Osteocyte (in vitro differentiated cells): Measurements from ENCODE around the gene AREL1. TPM values are rescaled to one million over a fixed set of nuclear protein-coding genes. Genes with fewer than 3 reads are reported as not detected.
A peak's percentile ranks its signal among the peaks of the same experiment; 100 is the strongest.

Experiments used
- DNase-seq: peaks from one replicate; pipeline ENCODE4 v3.0.0; 2021; ENCODE audit warnings: mixed read lengths; ENCODE audit not compliant: unreplicated experiment; ENCODE audit errors: extremely low spot score
- H3K27ac Mint-ChIP-seq: one replicate; pipeline ENCODE4 v1.8.0; 2021; ENCODE audit warnings: mild to moderate bottlenecking, mixed read lengths; ENCODE audit not compliant: unreplicated experiment
- H3K27me3 Mint-ChIP-seq: one replicate; pipeline ENCODE4 v1.8.0; 2021; ENCODE audit warnings: mixed read lengths; ENCODE audit not compliant: unreplicated experiment
- H3K36me3 Mint-ChIP-seq: one replicate; pipeline ENCODE4 v1.8.0; 2021; ENCODE audit warnings: mixed read lengths; ENCODE audit not compliant: unreplicated experiment
- H3K4me1 Mint-ChIP-seq: one replicate; pipeline ENCODE4 v1.8.0; 2021; ENCODE audit warnings: mixed read lengths; ENCODE audit not compliant: unreplicated experiment
- H3K4me3 Mint-ChIP-seq: one replicate; pipeline ENCODE4 v1.8.0; 2021; ENCODE audit warnings: mild to moderate bottlenecking, moderate library complexity, mixed read lengths; ENCODE audit not compliant: unreplicated experiment
- H3K9me3 Mint-ChIP-seq: one replicate; pipeline ENCODE4 v1.8.0; 2021; ENCODE audit warnings: mixed read lengths; ENCODE audit not compliant: unreplicated experiment
- total RNA-seq: library from RNA; stranded (reverse); gene quantifications from 2 replicates; pipeline ENCODE4 v1.2.1, GENCODE V29; 2021
- TF ChIP-seq, protein P1 (sequence below): fragments of 200-600 bp; sonication (generic); IDR thresholded peaks from 2 replicates; pipeline ENCODE4 v1.5.0; 2021; ENCODE audit warnings: antibody characterized with exemption, mild to moderate bottlenecking, moderate library complexity

Gene AREL1
- total RNA-seq, 1 donor from 2014 or later, result 45.6 TPM

GRCh38 chr14:74638066-74638465 lies 74.8 kb downstream of the AREL1 start:
- Mint-ChIP-seq H3K27ac (peak overlapping the region; percentile 27), H3K4me3 (no peak overlapping the region), H3K36me3 (no peaks in the 10 kb centered on the region), H3K27me3 (no peaks in the 10 kb centered on the region), H3K9me3 (no peaks in the 10 kb centered on the region), H3K4me1 (peaks cover 43% of the 10 kb centered on the region)
- TF ChIP-seq, protein P1, sequence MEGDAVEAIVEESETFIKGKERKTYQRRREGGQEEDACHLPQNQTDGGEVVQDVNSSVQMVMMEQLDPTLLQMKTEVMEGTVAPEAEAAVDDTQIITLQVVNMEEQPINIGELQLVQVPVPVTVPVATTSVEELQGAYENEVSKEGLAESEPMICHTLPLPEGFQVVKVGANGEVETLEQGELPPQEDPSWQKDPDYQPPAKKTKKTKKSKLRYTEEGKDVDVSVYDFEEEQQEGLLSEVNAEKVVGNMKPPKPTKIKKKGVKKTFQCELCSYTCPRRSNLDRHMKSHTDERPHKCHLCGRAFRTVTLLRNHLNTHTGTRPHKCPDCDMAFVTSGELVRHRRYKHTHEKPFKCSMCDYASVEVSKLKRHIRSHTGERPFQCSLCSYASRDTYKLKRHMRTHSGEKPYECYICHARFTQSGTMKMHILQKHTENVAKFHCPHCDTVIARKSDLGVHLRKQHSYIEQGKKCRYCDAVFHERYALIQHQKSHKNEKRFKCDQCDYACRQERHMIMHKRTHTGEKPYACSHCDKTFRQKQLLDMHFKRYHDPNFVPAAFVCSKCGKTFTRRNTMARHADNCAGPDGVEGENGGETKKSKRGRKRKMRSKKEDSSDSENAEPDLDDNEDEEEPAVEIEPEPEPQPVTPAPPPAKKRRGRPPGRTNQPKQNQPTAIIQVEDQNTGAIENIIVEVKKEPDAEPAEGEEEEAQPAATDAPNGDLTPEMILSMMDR, result no peak
- no peak for DNase-seq

DNA sequence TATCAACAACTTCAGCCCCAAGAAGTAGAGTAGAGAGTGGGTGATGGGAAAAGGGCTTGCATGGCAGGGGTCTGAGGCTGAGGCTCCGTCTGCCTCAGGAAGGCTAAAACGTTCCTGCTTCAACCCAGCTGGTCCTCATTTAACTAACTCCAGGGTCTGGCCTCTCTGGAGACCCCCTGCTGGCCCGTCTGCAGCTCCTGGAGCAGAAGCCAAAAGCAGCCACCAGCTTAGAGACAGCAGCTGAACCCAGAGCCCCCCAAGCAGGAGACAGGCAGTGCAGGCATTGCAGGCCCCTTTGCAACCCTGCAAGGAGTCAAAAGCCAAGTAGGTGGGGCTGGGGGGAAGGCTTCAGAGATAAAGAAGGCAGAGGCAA lies 75.7 kb downstream of the AREL1 start:
- Mint-ChIP-seq H3K4me1 (peaks cover 47% of the 10 kb centered on the region), H3K9me3 (no peaks in the 10 kb centered on the region), H3K4me3 (no peak overlapping the region), H3K27me3 (no peaks in the 10 kb centered on the region), H3K27ac (peak overlapping the region; percentile 46), H3K36me3 (no peaks in the 10 kb centered on the region)
- DNase-seq, result no peak
- TF ChIP-seq, protein P1, result no peak

GRCh38 chr14:74636424-74637177 lies 76.3 kb downstream of the AREL1 start:
- TF ChIP-seq, protein P1, result no peak
- Mint-ChIP-seq H3K27me3 (no peaks in the 10 kb centered on the region), H3K4me3 (no peak overlapping the region), H3K4me1 (peaks cover 44% of the 10 kb centered on the region), H3K36me3 (no peaks in the 10 kb centered on the region), H3K27ac (peak overlapping the region; percentile 46), H3K9me3 (no peaks in the 10 kb centered on the region)
- DNase-seq, result no peak

DNA sequence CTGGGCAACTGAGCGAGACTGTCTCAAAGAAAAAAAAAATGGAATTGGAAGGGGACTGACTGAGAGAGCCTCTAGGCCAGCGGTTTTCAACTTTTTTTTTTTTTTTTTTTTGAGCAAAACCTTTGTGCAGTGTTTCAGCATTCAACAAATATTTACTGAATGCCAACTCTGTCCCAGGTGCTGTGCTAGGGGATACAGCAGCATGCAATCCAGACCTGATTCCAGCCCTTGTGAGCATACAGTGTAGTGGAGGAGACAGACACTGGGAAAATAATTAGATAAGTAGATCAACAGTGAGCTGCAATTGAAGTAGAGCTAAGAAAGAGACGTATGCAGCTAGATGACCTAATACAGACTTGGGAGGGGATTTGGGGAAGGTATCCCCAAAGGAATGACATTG lies 77.0 kb downstream of the AREL1 start:
- Mint-ChIP-seq H3K4me1 (peaks cover 50% of the 10 kb centered on the region), H3K36me3 (no peaks in the 10 kb centered on the region), H3K27ac (no peak overlapping the region), H3K9me3 (no peaks in the 10 kb centered on the region), H3K27me3 (no peaks in the 10 kb centered on the region), H3K4me3 (no peak overlapping the region)
- no peak for DNase-seq
- TF ChIP-seq, protein P1, result no peak

DNA sequence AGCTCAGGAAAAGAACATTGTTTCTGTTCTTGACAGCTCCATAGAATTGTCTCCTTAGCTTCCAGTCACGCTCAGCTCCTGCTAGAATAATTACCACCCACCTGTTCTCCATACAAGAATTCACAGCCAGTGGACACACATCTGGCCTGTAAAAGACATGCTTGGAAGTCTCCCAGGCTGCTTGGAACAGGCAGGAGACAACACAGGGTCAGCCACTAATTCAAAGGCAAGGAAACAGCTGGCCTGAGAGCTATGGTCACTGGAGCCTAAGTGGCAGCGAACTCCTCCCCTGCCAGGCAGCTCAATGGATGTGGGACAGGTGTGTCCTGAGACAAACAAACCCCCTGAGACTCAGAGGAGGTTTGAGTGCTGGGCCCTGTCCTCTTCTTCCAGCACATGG lies 77.9 kb downstream of the AREL1 start:
- no peak overlapping the region for H3K27ac Mint-ChIP-seq
- H3K4me3 Mint-ChIP-seq, result no peak overlapping the region
- no peak for DNase-seq
- TF ChIP-seq, protein P1, result no peak
- H3K4me1 Mint-ChIP-seq, result peaks cover 55% of the 10 kb centered on the region
- H3K9me3 Mint-ChIP-seq, result no peaks in the 10 kb centered on the region
- H3K27me3 Mint-ChIP-seq, result no peaks in the 10 kb centered on the region
- no peaks in the 10 kb centered on the region for H3K36me3 Mint-ChIP-seq
